ENCODE results near the gene B3GLCT. TPM values are rescaled to one million over a fixed set of nuclear protein-coding genes. Genes with fewer than 3 reads are reported as not detected.

The B3GLCT gene
- polyA plus RNA-seq, 1 of the 3 experiments (the other 2 are of a cell fraction): 2.4 TPM

DNA sequence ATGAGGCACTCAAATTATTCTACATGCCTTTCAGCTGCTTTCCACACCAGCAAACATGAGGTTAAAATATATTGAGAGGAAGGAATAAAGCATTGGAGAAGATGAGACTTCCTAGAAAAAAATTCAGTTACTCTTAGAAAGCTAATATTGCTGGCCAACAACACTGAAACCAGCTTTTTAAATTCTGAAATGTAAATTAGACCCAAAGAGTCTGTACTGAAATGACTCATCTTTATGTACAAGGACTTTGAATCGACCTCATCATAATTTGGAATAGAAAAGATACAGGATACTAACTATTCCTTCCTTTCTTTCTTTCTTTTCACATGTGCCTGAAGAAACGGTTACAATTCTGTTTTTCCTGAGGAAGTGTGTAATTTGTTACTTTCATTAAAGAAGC, 31.6 kb upstream of the B3GLCT start (continued):
- TF ChIP-seq, protein P1, sequence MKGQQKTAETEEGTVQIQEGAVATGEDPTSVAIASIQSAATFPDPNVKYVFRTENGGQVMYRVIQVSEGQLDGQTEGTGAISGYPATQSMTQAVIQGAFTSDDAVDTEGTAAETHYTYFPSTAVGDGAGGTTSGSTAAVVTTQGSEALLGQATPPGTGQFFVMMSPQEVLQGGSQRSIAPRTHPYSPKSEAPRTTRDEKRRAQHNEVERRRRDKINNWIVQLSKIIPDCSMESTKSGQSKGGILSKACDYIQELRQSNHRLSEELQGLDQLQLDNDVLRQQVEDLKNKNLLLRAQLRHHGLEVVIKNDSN (IDR thresholded peaks at IDR 0.05; ENCODE audit: borderline replicate concordance, low read depth): no peak

DNA sequence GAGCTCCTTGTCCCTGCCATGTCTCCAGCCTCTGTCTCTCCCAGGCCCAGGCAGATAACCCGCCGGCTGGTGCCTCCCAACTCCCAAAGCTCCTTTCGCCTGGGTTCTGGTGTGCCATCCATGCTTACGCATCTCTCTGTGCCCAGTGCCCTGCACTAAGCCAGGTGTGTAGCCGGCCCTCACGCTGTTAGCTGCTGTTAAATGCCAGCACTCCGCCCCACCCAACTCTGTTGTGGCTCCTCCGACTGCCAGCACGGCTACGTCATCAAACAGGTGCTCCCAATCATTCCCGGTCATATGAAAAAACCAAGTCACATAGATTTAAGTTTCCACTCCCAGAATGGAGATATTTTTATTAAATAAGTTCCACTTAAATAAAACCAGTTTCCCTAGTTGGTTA, 31.0 kb upstream of the B3GLCT start:
- Histone ChIP-seq H3F3A (replicated peaks; ENCODE audit: insufficient read depth) (peaks cover 4% of the 10 kb centered on the region), H4K20me1 (ENCODE audit: insufficient read depth) (no peaks in the 10 kb centered on the region), H3K9ac (no peak overlapping the region), H3K27ac (ENCODE audit: low read depth in 2 of 2, low read length in 1 of 2) (no peak overlapping the region), H3K4me1 (ENCODE audit: control insufficient read depth in 1 of 2, insufficient read depth in 2 of 2, low read depth in 1 of 2, low read length in 1 of 2) (no peaks in the 10 kb centered on the region), H3K9me3 (no peaks in the 10 kb centered on the region), H3K36me3 (replicated peaks in 1 of 2; ENCODE audit: control insufficient read depth in 1 of 2, insufficient read depth in 2 of 2, low read length in 1 of 2) (no peaks in the 10 kb centered on the region), H3K9me2 (no peaks in the 10 kb centered on the region), H3K4me3 (ENCODE audit: low read depth in 2 of 2, low read length in 1 of 2) (no peak overlapping the region), H2AFZ (ENCODE audit: low read depth) (0 out of 2 replicates have a peak overlapping the region, but pooled peaks have one; percentile 25), H3K27me3 (ENCODE audit: insufficient read depth) (no peaks in the 10 kb centered on the region), H3K79me2 (ENCODE audit: insufficient read depth) (no peaks in the 10 kb centered on the region), H3K4me2 (no peak overlapping the region)
- POLR2A ChIA-PET: interaction anchor here (0.6 kb wide), 1 partner anchor 17 kb away, joined by 5 read pairs; no protein-coding TSS in a partner anchor
- 98% methylated on average over 11 of the region's 11 CpGs for WGBS (ENCODE audit: low lambda C conversion rate)
- DNase-seq: no peak
- no peak for TF ChIP-seq FOSL2 (IDR thresholded peaks at IDR 0.05; ENCODE audit: borderline replicate concordance, low read depth)
- TF ChIP-seq POLR2AphosphoS5 (IDR thresholded peaks at IDR 0.05; ENCODE audit: low read depth, low read length): no peak
- TF ChIP-seq TCF12 (IDR thresholded peaks at IDR 0.05): no peak
- TF ChIP-seq EP300 (IDR thresholded peaks at IDR 0.05; ENCODE audit: borderline replicate concordance in 1 of 2, low read depth in 1 of 2, low read length in 1 of 2): no peak
- TF ChIP-seq, protein P1 (IDR thresholded peaks at IDR 0.05; ENCODE audit: borderline replicate concordance, low read depth): no peak
- TF ChIP-seq GABPA (IDR thresholded peaks at IDR 0.05; ENCODE audit: low read depth): no peak
- TF ChIP-seq GATA2 (CRISPR knock-in tag; IDR thresholded peaks at IDR 0.05): no peak
- TF ChIP-seq, protein P2, sequence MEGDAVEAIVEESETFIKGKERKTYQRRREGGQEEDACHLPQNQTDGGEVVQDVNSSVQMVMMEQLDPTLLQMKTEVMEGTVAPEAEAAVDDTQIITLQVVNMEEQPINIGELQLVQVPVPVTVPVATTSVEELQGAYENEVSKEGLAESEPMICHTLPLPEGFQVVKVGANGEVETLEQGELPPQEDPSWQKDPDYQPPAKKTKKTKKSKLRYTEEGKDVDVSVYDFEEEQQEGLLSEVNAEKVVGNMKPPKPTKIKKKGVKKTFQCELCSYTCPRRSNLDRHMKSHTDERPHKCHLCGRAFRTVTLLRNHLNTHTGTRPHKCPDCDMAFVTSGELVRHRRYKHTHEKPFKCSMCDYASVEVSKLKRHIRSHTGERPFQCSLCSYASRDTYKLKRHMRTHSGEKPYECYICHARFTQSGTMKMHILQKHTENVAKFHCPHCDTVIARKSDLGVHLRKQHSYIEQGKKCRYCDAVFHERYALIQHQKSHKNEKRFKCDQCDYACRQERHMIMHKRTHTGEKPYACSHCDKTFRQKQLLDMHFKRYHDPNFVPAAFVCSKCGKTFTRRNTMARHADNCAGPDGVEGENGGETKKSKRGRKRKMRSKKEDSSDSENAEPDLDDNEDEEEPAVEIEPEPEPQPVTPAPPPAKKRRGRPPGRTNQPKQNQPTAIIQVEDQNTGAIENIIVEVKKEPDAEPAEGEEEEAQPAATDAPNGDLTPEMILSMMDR (IDR thresholded peaks at IDR 0.05): no peak
- TF ChIP-seq SMC3 (IDR thresholded peaks at IDR 0.05; ENCODE audit: low read depth, low read length): no peak
- TF ChIP-seq FOXM1 (IDR thresholded peaks at IDR 0.05; ENCODE audit: low read depth): no peak
- CTCF ChIA-PET: interaction anchor here (1.0 kb wide), 1 partner anchor 10 kb away, joined by 3 read pairs; no protein-coding TSS in a partner anchor

DNA sequence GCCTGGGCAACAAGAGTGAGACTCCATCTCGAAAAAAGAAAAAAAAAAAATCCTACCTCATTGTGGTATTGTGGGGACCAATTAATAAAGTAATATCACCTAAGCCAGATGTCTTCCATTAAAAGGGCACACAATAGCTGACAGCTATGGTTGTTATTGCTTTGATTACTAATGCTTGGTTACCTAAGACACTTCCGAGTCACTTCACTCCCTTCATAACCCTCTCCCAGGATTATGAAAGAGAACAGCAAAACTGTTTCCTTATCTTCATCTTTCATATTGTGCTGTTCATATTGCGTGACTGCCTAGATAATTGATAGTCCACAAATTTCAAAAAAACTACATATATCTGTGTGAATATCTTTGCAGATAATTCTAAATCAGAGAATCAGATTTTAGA, 27.8 kb upstream of the B3GLCT start:
- Histone ChIP-seq H3K36me3 (replicated peaks in 1 of 2; ENCODE audit: control insufficient read depth in 1 of 2, insufficient read depth in 2 of 2, low read length in 1 of 2) (no peaks in the 10 kb centered on the region), H3F3A (replicated peaks; ENCODE audit: insufficient read depth) (peaks cover 4% of the 10 kb centered on the region), H4K20me1 (ENCODE audit: insufficient read depth) (no peaks in the 10 kb centered on the region), H3K79me2 (ENCODE audit: insufficient read depth) (no peaks in the 10 kb centered on the region), H3K9me2 (no peaks in the 10 kb centered on the region), H3K4me3 (ENCODE audit: low read depth in 2 of 2, low read length in 1 of 2) (no peak overlapping the region), H3K9me3 (no peaks in the 10 kb centered on the region), H3K4me1 (ENCODE audit: control insufficient read depth in 1 of 2, insufficient read depth in 2 of 2, low read depth in 1 of 2, low read length in 1 of 2) (no peaks in the 10 kb centered on the region), H3K27me3 (ENCODE audit: insufficient read depth) (no peaks in the 10 kb centered on the region), H2AFZ (ENCODE audit: low read depth) (no peak overlapping the region), H3K27ac (ENCODE audit: low read depth in 2 of 2, low read length in 1 of 2) (peak overlapping the region in 1 of 2 experiments; percentile 69; a peak in 2 of 4 replicates), H3K9ac (peak overlapping the region; percentile 1; the same call in 1 of the 2 replicates), H3K4me2 (0 out of 2 replicates have a peak overlapping the region, but pooled peaks have one; percentile 1)
- WGBS (ENCODE audit: low lambda C conversion rate): 67% methylated on average over 3 of the region's 3 CpGs
- DNase-seq: no peak
- ChIA-PET CTCF (no interaction called here), POLR2A (no interaction called here)
- TF ChIP-seq GABPA (IDR thresholded peaks at IDR 0.05; ENCODE audit: low read depth) (no peak), GATA2 (CRISPR knock-in tag; IDR thresholded peaks at IDR 0.05) (no peak), YY1 (IDR thresholded peaks at IDR 0.05; ENCODE audit: low read depth) (no peak), RAD21 (IDR thresholded peaks at IDR 0.05; ENCODE audit: low read length) (no peak), SMC3 (IDR thresholded peaks at IDR 0.05; ENCODE audit: low read depth, low read length) (no peak), FOXJ3 (CRISPR knock-in tag; IDR thresholded peaks at IDR 0.05) (no peak), MXI1 (IDR thresholded peaks at IDR 0.05; ENCODE audit: low read depth, low read length) (no peak), POLR2AphosphoS5 (IDR thresholded peaks at IDR 0.05; ENCODE audit: low read depth, low read length) (no peak), TCF12 (IDR thresholded peaks at IDR 0.05) (no peak), RFX5 (IDR thresholded peaks at IDR 0.05; ENCODE audit: low read length) (no peak)
- TF ChIP-seq, protein P3, sequence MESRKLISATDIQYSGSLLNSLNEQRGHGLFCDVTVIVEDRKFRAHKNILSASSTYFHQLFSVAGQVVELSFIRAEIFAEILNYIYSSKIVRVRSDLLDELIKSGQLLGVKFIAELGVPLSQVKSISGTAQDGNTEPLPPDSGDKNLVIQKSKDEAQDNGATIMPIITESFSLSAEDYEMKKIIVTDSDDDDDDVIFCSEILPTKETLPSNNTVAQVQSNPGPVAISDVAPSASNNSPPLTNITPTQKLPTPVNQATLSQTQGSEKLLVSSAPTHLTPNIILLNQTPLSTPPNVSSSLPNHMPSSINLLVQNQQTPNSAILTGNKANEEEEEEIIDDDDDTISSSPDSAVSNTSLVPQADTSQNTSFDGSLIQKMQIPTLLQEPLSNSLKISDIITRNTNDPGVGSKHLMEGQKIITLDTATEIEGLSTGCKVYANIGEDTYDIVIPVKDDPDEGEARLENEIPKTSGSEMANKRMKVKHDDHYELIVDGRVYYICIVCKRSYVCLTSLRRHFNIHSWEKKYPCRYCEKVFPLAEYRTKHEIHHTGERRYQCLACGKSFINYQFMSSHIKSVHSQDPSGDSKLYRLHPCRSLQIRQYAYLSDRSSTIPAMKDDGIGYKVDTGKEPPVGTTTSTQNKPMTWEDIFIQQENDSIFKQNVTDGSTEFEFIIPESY (IDR thresholded peaks at IDR 0.05; ENCODE audit: borderline replicate concordance, low read depth): no peak
- TF ChIP-seq, protein P2 (IDR thresholded peaks at IDR 0.05): no peak
